ENCODE data around the gene SLC4A2.

SLC4A2 gene

GRCh38 chr7:151093748-151094147 lies 34.4 kb downstream of the SLC4A2 start:
- DNase-seq (ENCODE audit: low read depth), result no peak

GRCh38 chr7:151094675-151095074 lies 35.3 kb downstream of the SLC4A2 start:
- DNase-seq (ENCODE audit: low read depth), result no peak

GRCh38 chr7:151095123-151095797 lies 35.9 kb downstream of the SLC4A2 start:
- DNase-seq (ENCODE audit: low read depth), result no peak

- no peak for DNase-seq (ENCODE audit: low read depth)
Observed at GRCh38 chr7:151095828-151096475, 36.6 kb downstream of the SLC4A2 start.

GRCh38 chr7:151099486-151100211 lies 40.3 kb downstream of the SLC4A2 start:
- no peak for DNase-seq (ENCODE audit: low read depth)

- DNase-seq (ENCODE audit: low read depth), result no peak
Observed at GRCh38 chr7:151100921-151101320, 41.5 kb downstream of the SLC4A2 start.

- no peak for DNase-seq (ENCODE audit: low read depth)
Observed at GRCh38 chr7:151101621-151102396, 42.4 kb downstream of the SLC4A2 start.

GRCh38 chr7:151102991-151103390 lies 43.6 kb downstream of the SLC4A2 start:
- DNase-seq (ENCODE audit: low read depth), result no peak

- no peak for DNase-seq (ENCODE audit: low read depth)
Observed at GRCh38 chr7:151103973-151104372, 44.6 kb downstream of the SLC4A2 start.

- DNase-seq (ENCODE audit: low read depth), result no peak
Observed at GRCh38 chr7:151104411-151105235, 45.2 kb downstream of the SLC4A2 start.

GRCh38 chr7:151107882-151108281 lies 48.5 kb downstream of the SLC4A2 start:
- no peak for DNase-seq (ENCODE audit: low read depth)

GRCh38 chr7:151109094-151110048 lies 50.0 kb downstream of the SLC4A2 start:
- no peak for DNase-seq (ENCODE audit: low read depth)

GRCh38 chr7:151110236-151110940 lies 51.0 kb downstream of the SLC4A2 start:
- no peak for DNase-seq (ENCODE audit: low read depth)

GRCh38 chr7:151110941-151111645 lies 51.7 kb downstream of the SLC4A2 start:
- peak; percentile 62 for DNase-seq (ENCODE audit: low read depth)

GRCh38 chr7:151113344-151114150 lies 54.2 kb downstream of the SLC4A2 start:
- DNase-seq (ENCODE audit: low read depth), result no peak

GRCh38 chr7:151114151-151115090 lies 55.0 kb downstream of the SLC4A2 start:
- DNase-seq (ENCODE audit: low read depth), result no peak
